Common myeloid progenitor, CD34-positive (primary cell): ENCODE measurements around the gene CSMD2.

ENCODE experiments used
- CTCF ChIA-PET: fragments of 350-600 bp; sonication (Branson Sonifier 250); formaldehyde crosslinking; loops from one replicate; lab custom pipeline; 2021; ENCODE audit warnings: antibody characterized with exemption; lab: Charles Lee
- POLR2A ChIA-PET: fragments of 350-600 bp; sonication (Branson Sonifier 250); formaldehyde crosslinking; loops from one replicate; lab custom pipeline; 2021; ENCODE audit warnings: antibody characterized with exemption; lab: Charles Lee
- DNase-seq, 3 donors: peaks; one replicate each; pipeline versions ENCODE4 v3.0.0 to v3.0.0-alpha.2; 2013
- H3K27ac ChIP-seq, 2 experiments: 1 replicate in 1 of 2; 2 replicates in 1 of 2; pipeline ENCODE4 v1.7.0; 2013; ENCODE audit warnings: inconsistent platforms in 2 of 2, low read length in 2 of 2, mild to moderate bottlenecking in 2 of 2, low read depth in 1 of 2, moderate library complexity in 1 of 2; ENCODE audit not compliant: severe bottlenecking in 2 of 2, insufficient read depth in 1 of 2, poor library complexity in 1 of 2
- H3K27me3 ChIP-seq, 5 experiments: replicated peaks in 2 of 5; 1 replicate in 3 of 5; 2 replicates in 2 of 5; pipeline versions ENCODE4 v1.6.1 to v1.7.0; 2013; ENCODE audit warnings: low read length in 4 of 5, mild to moderate bottlenecking in 2 of 5, moderate library complexity in 2 of 5, inconsistent platforms in 1 of 5; ENCODE audit not compliant: insufficient read depth in 5 of 5, control insufficient read depth in 4 of 5
- H3K36me3 ChIP-seq, 4 experiments: 1 replicate in 2 of 4; 2 replicates in 2 of 4; pipeline versions ENCODE4 v1.6.1 to v1.7.0; 2013; ENCODE audit warnings: low read length in 3 of 4, control low read depth in 1 of 4, mild to moderate bottlenecking in 1 of 4; ENCODE audit not compliant: control insufficient read depth in 4 of 4, insufficient read depth in 4 of 4
- H3K4me1 ChIP-seq, 4 experiments: 1 replicate in 3 of 4; 2 replicates in 1 of 4; pipeline versions ENCODE4 v1.6.1 to v1.7.1; 2013; ENCODE audit warnings: low read length in 3 of 4, mild to moderate bottlenecking in 3 of 4, control low read depth in 1 of 4, inconsistent platforms in 1 of 4, moderate library complexity in 1 of 4; ENCODE audit not compliant: control insufficient read depth in 4 of 4, insufficient read depth in 4 of 4; ENCODE audit errors: control extremely low read depth in 1 of 4
- H3K4me3 ChIP-seq, 7 experiments: 1 replicate in 4 of 7; 2 replicates in 3 of 7; pipeline versions ENCODE4 v1.5.1 to v1.7.0; 2013; ENCODE audit warnings: mild to moderate bottlenecking in 7 of 7, low read length in 6 of 7, moderate library complexity in 6 of 7, inconsistent platforms in 2 of 7, low read depth in 2 of 7, control low read depth in 1 of 7; ENCODE audit not compliant: insufficient read depth in 4 of 7, control insufficient read depth in 1 of 7; ENCODE audit errors: extremely low read depth in 1 of 7
- H3K9me3 ChIP-seq, 5 experiments: 1 replicate in 4 of 5; 2 replicates in 1 of 5; pipeline versions ENCODE4 v1.6.1 to v1.7.1; 2013; ENCODE audit warnings: low read length in 4 of 5, mild to moderate bottlenecking in 2 of 5, inconsistent platforms in 1 of 5, low read depth in 1 of 5, moderate library complexity in 1 of 5; ENCODE audit not compliant: control insufficient read depth in 4 of 5, insufficient read depth in 2 of 5; ENCODE audit errors: control extremely low read depth in 1 of 5
- WGBS: methylation state at CpG from one replicate; pipeline ENCODE4 v1.1.5; 2013; ENCODE audit not compliant: insufficient coverage; 5-methylcytosine and 5-hydroxymethylcytosine counted together

Gene CSMD2

GRCh38 chr1:33727310-33727709, 437.7 kb downstream of the CSMD2 start:
- no peak overlapping the region for H3K4me3 ChIP-seq
- peaks cover 0 to 1% (median 0%) of the 10 kb centered on the region in 5 experiments for H3K9me3 ChIP-seq
- CTCF ChIA-PET = no interaction called here
- no peak overlapping the region for H3K27ac ChIP-seq
- H3K27me3 ChIP-seq = peaks cover 0 to 3% (median 0%) of the 10 kb centered on the region in 5 experiments
- 41% methylated on average over 3 of the region's 3 CpGs for WGBS
- no peaks in the 10 kb centered on the region for H3K36me3 ChIP-seq
- no peaks in the 10 kb centered on the region for H3K4me1 ChIP-seq
- POLR2A ChIA-PET = interaction anchor here (0.6 kb wide), 1 partner anchor 602 kb away, joined by 3 read pairs; no protein-coding TSS in a partner anchor
- peak in 2 of 3 donors; percentile 21 to 32 for DNase-seq

DNA sequence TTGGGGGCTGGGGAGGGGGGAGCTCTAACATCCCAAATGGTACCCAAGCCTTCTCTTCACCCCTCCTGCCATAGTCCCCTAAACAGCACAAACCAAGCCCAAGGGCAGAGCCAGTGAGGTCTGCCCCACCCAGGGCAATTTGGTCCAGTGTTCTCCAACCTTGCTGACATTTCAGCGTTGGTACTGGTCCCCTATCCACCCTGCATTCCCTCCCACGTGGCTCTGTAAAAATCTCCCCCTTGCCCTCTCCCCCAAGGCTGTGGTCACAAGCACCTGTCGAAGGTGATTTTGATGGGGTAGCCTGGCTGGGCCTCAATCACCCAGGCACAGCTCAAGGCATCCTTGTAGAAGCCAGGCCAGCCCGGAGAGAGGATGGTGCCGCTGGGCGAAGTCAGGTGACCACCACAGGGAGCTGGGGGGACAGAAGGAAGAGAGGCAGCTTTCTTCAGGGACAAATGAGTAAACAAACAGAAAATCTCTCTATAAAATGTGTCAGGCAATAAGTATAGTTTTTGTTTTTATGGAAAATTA, 438.7 kb downstream of the CSMD2 start:
- Histone ChIP-seq H3K4me1 (peaks cover 0 to 2% (median under 1%) of the 10 kb centered on the region in 4 experiments), H3K9me3 (no peaks in the 10 kb centered on the region), H3K27ac (no peak overlapping the region), H3K36me3 (no peaks in the 10 kb centered on the region), H3K4me3 (no peak overlapping the region), H3K27me3 (peaks cover 0 to under 1% (median 0%) of the 10 kb centered on the region in 5 experiments)
- DNase-seq = no peak
- CTCF ChIA-PET = interaction anchor here (0.6 to 0.9 kb wide), 2 partner anchors 9 to 1009 kb away, joined by 3 read pairs; no protein-coding TSS in a partner anchor
- 96% methylated on average over 6 of the region's 6 CpGs for WGBS
- POLR2A ChIA-PET = no interaction called here

- ChIA-PET CTCF (no interaction called here), POLR2A (no interaction called here)
- Histone ChIP-seq H3K27me3 (no peaks in the 10 kb centered on the region), H3K36me3 (no peaks in the 10 kb centered on the region), H3K9me3 (no peaks in the 10 kb centered on the region), H3K4me3 (no peak overlapping the region), H3K4me1 (peaks cover 0 to 7% (median 3%) of the 10 kb centered on the region in 4 experiments), H3K27ac (no peak overlapping the region)
- DNase-seq = no peak
- 100% methylated on average over 4 of the region's 4 CpGs for WGBS
These were observed 439.4 kb downstream of the CSMD2 start for GRCh38 chr1:33725556-33726160.

- 99% methylated on average over 8 of the region's 8 CpGs for WGBS
- Histone ChIP-seq H3K4me3 (no peak overlapping the region), H3K27me3 (no peaks in the 10 kb centered on the region), H3K9me3 (no peaks in the 10 kb centered on the region), H3K36me3 (no peaks in the 10 kb centered on the region), H3K4me1 (peaks cover 0 to 12% (median 5%) of the 10 kb centered on the region in 4 experiments), H3K27ac (no peak overlapping the region)
- ChIA-PET POLR2A (no interaction called here), CTCF (no interaction called here)
- DNase-seq = no peak
These were observed 440.0 kb downstream of the CSMD2 start for GRCh38 chr1:33725037-33725436.

DNA sequence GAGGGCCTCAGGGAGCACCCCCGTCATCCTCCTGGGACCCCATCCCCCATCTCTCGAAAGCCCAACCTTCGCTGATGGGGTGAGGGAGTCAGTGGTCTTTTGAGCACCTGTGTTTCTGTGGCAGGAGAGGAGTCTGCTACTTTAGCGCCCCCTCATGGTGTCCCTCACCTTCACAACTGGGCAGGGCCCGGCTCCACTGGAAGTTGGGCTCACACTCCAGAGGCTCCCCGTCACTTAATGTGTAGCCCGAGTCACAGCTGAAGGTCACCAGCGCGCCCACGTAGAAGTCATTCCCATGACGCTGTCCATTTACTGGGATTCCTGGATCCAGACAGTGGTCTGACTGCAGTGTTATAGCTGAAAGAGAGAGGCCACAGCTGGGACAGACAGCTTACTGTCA, 440.7 kb downstream of the CSMD2 start:
- POLR2A ChIA-PET = no interaction called here
- 86% methylated on average over 6 of the region's 11 CpGs for WGBS
- H3K9me3 ChIP-seq = no peaks in the 10 kb centered on the region
- H3K27me3 ChIP-seq = no peaks in the 10 kb centered on the region
- no peak for DNase-seq
- CTCF ChIA-PET = no interaction called here
- H3K4me3 ChIP-seq = no peak overlapping the region
- no peaks in the 10 kb centered on the region for H3K36me3 ChIP-seq
- H3K4me1 ChIP-seq = peaks cover 0 to 19% (median 9%) of the 10 kb centered on the region in 4 experiments
- no peak overlapping the region for H3K27ac ChIP-seq

GRCh38 chr1:33723251-33723650, 441.8 kb downstream of the CSMD2 start:
- ChIA-PET POLR2A (no interaction called here), CTCF (no interaction called here)
- Histone ChIP-seq H3K27me3 (no peaks in the 10 kb centered on the region), H3K4me3 (no peak overlapping the region), H3K27ac (no peak overlapping the region), H3K9me3 (no peaks in the 10 kb centered on the region), H3K4me1 (peaks cover 0 to 21% (median 9%) of the 10 kb centered on the region in 4 experiments), H3K36me3 (no peaks in the 10 kb centered on the region)
- 92% methylated on average over 2 of the region's 4 CpGs for WGBS
- no peak for DNase-seq

DNA sequence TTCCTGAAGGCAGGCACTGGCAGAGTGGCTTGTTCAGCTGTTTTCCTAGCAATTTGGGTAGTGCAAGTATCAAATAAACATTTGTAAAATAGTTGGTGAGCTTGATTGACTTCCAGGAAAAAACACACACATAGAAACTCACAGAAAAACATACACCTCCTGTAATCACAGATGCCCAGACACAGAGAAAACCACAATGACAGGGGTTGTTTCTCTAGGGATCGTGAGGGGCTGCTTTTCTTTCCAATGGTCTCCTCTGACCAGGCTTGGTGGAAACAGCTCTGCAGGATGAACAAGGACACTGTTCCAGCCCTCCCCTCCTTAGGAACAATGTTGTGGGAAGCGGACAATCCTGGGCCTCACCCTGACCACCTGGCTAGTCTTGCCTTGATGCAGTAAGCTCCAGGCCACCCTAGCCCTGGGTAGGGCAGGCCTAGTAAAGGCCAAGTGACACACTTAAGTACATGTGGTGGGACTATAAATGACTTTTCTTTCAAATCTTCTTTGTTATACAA, 443.7 kb downstream of the CSMD2 start:
- ChIA-PET POLR2A (no interaction called here), CTCF (interaction anchor here (0.9 to 1.2 kb wide), 3 partner anchors 15 to 89 kb away, joined by 3 to 4 read pairs (median 3); no protein-coding TSS in a partner anchor)
- WGBS = 50% methylated on average over 2 of the region's 2 CpGs
- Histone ChIP-seq H3K9me3 (no peaks in the 10 kb centered on the region), H3K4me1 (peaks cover 0 to 21% (median 9%) of the 10 kb centered on the region in 4 experiments), H3K4me3 (no peak overlapping the region), H3K36me3 (no peaks in the 10 kb centered on the region), H3K27me3 (no peaks in the 10 kb centered on the region), H3K27ac (no peak overlapping the region)
- peak; percentile 31 to 77 (median 58) for DNase-seq
